ENCODE measurements around the gene NR2C2AP.

GRCh38 chr19:19223636-19224035, 20.4 kb upstream of the NR2C2AP start:
- no peak for TF ChIP-seq CTCF (conservative IDR thresholded peaks at IDR 0.05 in 1 of 2, IDR thresholded peaks at IDR 0.05 in 1 of 2; ENCODE audit: low read depth in 1 of 2, low read length in 2 of 2)
- no peak for TF ChIP-seq EZH2 (IDR thresholded peaks at IDR 0.05; ENCODE audit: low read length, missing control alignments)
